Right lobe of liver (tissue), 6 donors: Measurements from ENCODE around the gene CPED1. TPM values are rescaled to one million over a fixed set of nuclear protein-coding genes. Genes with fewer than 3 reads are reported as not detected.

Experiments used
- ATAC-seq, 4 donors: fragments of 200-7000 bp; cut with Tn5 transposase; one replicate each; pipeline ENCODE4 v1.9.1; 2020; ENCODE audit warnings: mild to moderate bottlenecking in 4 of 4, moderate library complexity in 4 of 4
- DNase-seq, 3 donors: peaks; one replicate each; pipeline ENCODE4 v3.0.0-alpha.2; 2020
- H3K27ac ChIP-seq, 3 donors: fragments of 200-600 bp; one replicate each; pipeline ENCODE4 v1.8.0; 2022
- H3K27me3 ChIP-seq, 2 donors: fragments of 200-600 bp; one replicate each; pipeline ENCODE4 v1.8.0; 2022
- H3K36me3 ChIP-seq, 4 donors: fragments of 200-600 bp; sonication (generic) in 1 of 4; one replicate each; pipeline versions ENCODE4 v1.5.1 to v1.8.0; 2017 to 2022; ENCODE audit warnings: control low read depth in 1 of 4
- H3K4me1 ChIP-seq, 4 donors: fragments of 200-600 bp; sonication (generic) in 1 of 4; one replicate each; pipeline versions ENCODE4 v1.5.1 to v1.8.0; 2017 to 2022; ENCODE audit warnings: control low read depth in 1 of 4
- H3K4me3 ChIP-seq, 3 donors: fragments of 200-600 bp; one replicate each; pipeline ENCODE4 v1.8.0; 2022
- H3K9me3 ChIP-seq, 4 donors: fragments of 200-600 bp; sonication (generic) in 1 of 4; one replicate each; pipeline versions ENCODE4 v1.5.1 to v1.8.0; 2017 to 2022; ENCODE audit warnings: control low read depth in 1 of 4
- POLR2A ChIP-seq: fragments of 450-650 bp; IDR thresholded peaks from one replicate; pipeline ENCODE4 v1.6.1; 2017; ENCODE audit warnings: antibody characterized with exemption, mild to moderate bottlenecking
- WGBS: methylation state at CpG from one replicate; pipeline ENCODE4 v1.1.6; 2018; ENCODE audit warnings: low coverage, low lambda C conversion rate; ENCODE audit not compliant: insufficient coverage; ENCODE audit errors: missing lambda C conversion rate; 5-methylcytosine and 5-hydroxymethylcytosine counted together
- intact Hi-C, 2 donors: fragments of 100-400 bp; cut with DNase I; formaldehyde crosslinking; loops; one replicate each; pipeline versions ENCODE4 v1.11.2 to v1.14.1; 2022
- total RNA-seq, 6 experiments: library from RNA; depleted of rRNA in 2 of 6; stranded (reverse); fragments of >200 nt in 2 of 6; fragmentation: NEBNext Ultra II Directional in 3 of 6; extraction: Animal tissue kit (Norgen Biotek cat#: 25700) in 3 of 6; gene quantifications; one replicate each; pipeline versions ENCODE4 v1.1.0 to v1.2.4, GENCODE V29; 2016 to 2023
- TF ChIP-seq, protein P1 (sequence below), 4 donors: fragments of 200-600 bp in 3 of 4; fragments of 450-650 bp in 1 of 4; IDR thresholded peaks; one replicate each; pipeline versions ENCODE4 v1.5.1 to v1.8.0; 2016 to 2022; ENCODE audit warnings: antibody characterized with exemption in 4 of 4, mild to moderate bottlenecking in 2 of 4
- donor health status: DM: no; HTN: yes; CAD: no.
- donor health status: DM: no; HTN: no; CAD: no.
- donor health status: DM: no; HTN: no; CAD: no.
- donor health status: DM: no; HTN: yes; CAD: no.
- donor health status: DM: no; HTN: yes; CAD: no.

The CPED1 gene
- total RNA-seq, 6 experiments from 2014 or later: 24.3 to 45.8 (median 34.9) TPM

DNA sequence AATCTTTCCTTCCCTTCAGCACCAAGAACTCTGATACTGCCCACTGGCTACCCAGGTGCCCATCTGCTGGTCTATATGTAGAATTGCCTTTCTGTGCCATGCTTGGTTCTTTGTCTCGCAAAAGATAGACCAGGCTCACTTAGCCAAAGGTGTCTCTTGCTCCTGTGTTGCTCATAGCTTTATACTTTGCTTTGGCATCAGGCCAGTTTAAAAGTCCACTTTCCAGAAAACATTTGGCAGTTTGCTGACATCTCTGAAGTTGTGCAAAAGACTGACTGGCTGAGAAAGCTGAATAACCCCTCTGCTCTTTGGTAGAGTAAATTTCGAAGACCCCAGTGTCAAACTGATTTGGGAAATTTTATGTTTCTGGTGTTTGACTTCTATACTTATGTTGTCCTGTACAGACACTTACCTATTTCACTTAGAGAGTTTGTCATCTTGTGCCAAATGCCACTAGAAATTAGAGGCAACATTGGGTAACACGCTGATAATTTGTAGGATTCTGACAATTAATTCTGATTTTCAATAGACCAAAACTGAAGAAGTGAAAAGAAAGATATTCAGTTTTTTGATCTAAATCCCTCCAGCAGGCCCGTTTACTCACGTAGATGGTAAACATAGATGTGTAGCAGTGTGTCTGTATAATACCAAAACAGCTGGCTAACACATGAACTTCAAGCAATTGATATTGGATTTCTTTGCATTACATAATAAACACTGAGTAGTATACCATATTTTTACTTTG lies 91.1 kb downstream of the CPED1 start:
- peak; percentile 81 to 86 (median 84) for ATAC-seq
- peak in 1 of 3 donors; percentile 71 for DNase-seq

GRCh38 chr7:121080257-121080912 lies 91.9 kb downstream of the CPED1 start:
- 66% methylated on average over 2 of the region's 2 CpGs for WGBS
- Histone ChIP-seq H3K27me3 (no peaks in the 10 kb centered on the region), H3K4me3 (no peak overlapping the region), H3K36me3 (no peaks in the 10 kb centered on the region), H3K4me1 (peaks cover 0 to 30% (median 1%) of the 10 kb centered on the region in 4 donors), H3K27ac (peak overlapping the region; percentile 18 to 74 (median 68)), H3K9me3 (no peaks in the 10 kb centered on the region)
- ATAC-seq (no peak), DNase-seq (no peak)
- no peak for TF ChIP-seq POLR2A
- TF ChIP-seq, protein P1, sequence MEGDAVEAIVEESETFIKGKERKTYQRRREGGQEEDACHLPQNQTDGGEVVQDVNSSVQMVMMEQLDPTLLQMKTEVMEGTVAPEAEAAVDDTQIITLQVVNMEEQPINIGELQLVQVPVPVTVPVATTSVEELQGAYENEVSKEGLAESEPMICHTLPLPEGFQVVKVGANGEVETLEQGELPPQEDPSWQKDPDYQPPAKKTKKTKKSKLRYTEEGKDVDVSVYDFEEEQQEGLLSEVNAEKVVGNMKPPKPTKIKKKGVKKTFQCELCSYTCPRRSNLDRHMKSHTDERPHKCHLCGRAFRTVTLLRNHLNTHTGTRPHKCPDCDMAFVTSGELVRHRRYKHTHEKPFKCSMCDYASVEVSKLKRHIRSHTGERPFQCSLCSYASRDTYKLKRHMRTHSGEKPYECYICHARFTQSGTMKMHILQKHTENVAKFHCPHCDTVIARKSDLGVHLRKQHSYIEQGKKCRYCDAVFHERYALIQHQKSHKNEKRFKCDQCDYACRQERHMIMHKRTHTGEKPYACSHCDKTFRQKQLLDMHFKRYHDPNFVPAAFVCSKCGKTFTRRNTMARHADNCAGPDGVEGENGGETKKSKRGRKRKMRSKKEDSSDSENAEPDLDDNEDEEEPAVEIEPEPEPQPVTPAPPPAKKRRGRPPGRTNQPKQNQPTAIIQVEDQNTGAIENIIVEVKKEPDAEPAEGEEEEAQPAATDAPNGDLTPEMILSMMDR (IDR thresholded peaks at IDR 0.05): no peak
- intact Hi-C loops: loop anchor here in 1 of 2 donors (5.0 kb wide), 1 partner anchor 93 kb away; the partner anchor contains the start of gene CPED1

More for the DNA sequence above, 91.1 kb downstream of the CPED1 start:
- intact Hi-C loops: loop anchor here (5.0 to 10.0 kb wide), 2 partner anchors 92 to 95 kb away; partner anchors contain the start of gene CPED1 (in 2 of the 2)
- Histone ChIP-seq H3K27me3 (no peaks in the 10 kb centered on the region), H3K36me3 (no peaks in the 10 kb centered on the region), H3K27ac (peak overlapping the region; percentile 18 to 74 (median 68)), H3K4me3 (no peak overlapping the region), H3K9me3 (no peaks in the 10 kb centered on the region), H3K4me1 (peaks cover 0 to 30% (median 1%) of the 10 kb centered on the region in 4 donors)
- 18% methylated on average over 5 of the region's 5 CpGs for WGBS
- TF ChIP-seq, protein P1 (IDR thresholded peaks at IDR 0.05): peak in 1 of 4 donors; percentile 12
- TF ChIP-seq POLR2A: no peak

- Histone ChIP-seq H3K4me1 (peaks cover 0 to 30% (median 1%) of the 10 kb centered on the region in 4 donors), H3K9me3 (no peaks in the 10 kb centered on the region), H3K4me3 (no peak overlapping the region), H3K27ac (peak overlapping the region in 2 of 3 donors; percentile 68 to 74), H3K27me3 (no peaks in the 10 kb centered on the region), H3K36me3 (no peaks in the 10 kb centered on the region)
- 58% methylated on average over 4 of the region's 4 CpGs for WGBS
- no peak for TF ChIP-seq POLR2A
- TF ChIP-seq, protein P1 (IDR thresholded peaks at IDR 0.05): no peak
- no peak for ATAC-seq
- DNase-seq: no peak
- intact Hi-C loops: loop anchor here in 1 of 2 donors (5.0 kb wide), 1 partner anchor 94 kb away; the partner anchor contains the start of gene CPED1
Observed at GRCh38 chr7:121080913-121081326, 92.4 kb downstream of the CPED1 start.

DNA sequence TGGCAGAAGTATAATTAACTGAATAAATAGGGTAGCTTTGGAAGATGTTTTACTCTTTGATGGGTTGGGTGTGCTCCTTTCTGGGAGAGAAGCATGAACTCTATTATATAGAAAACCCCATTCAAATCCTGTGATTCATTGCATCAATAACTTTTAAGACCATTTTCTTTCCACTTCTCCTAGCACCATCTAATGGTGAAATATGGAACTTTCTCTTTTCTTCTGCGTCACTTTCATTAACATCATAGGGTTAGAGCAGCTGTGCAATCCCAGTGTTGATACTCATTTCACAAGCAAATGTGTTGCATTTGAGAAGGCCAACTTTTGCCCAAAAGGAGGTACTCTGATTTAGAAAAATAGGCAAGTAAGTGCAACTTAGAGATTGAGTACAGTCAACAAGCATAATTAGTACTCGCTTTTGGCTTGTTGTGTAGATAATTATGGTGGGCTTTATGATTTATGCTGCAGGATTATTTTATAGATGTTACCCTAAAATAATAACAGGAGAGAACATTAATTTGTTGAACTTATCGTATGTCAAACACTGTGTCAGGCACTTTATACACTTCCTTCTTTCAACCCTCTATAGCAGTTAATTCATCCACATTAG lies 92.9 kb downstream of the CPED1 start:
- no peak for TF ChIP-seq POLR2A
- TF ChIP-seq, protein P1 (IDR thresholded peaks at IDR 0.05): peak; percentile 71 to 77 (median 75)
- intact Hi-C loops: loop anchor here in 1 of 2 donors (5.0 kb wide), 1 partner anchor 94 kb away; the partner anchor contains the start of gene CPED1
- Histone ChIP-seq H3K27ac (peak overlapping the region in 2 of 3 donors; percentile 32 to 74), H3K36me3 (no peaks in the 10 kb centered on the region), H3K27me3 (no peaks in the 10 kb centered on the region), H3K4me1 (peaks cover 0 to 30% (median 1%) of the 10 kb centered on the region in 4 donors), H3K9me3 (no peaks in the 10 kb centered on the region), H3K4me3 (no peak overlapping the region)
- DNase-seq: no peak
- peak; percentile 77 to 85 (median 80) for ATAC-seq
- WGBS: 39% methylated on average over 3 of the region's 3 CpGs
